GM18858 (cell line): ENCODE results near the gene C19orf12.

Source experiments
- ATAC-seq: cut with Tn5 transposase; IDR thresholded peaks from one replicate; pipeline ENCODE4 v1.9.1; 2021; ENCODE audit not compliant: unreplicated experiment

C19orf12 gene

GRCh38 chr19:29714953-29715700 lies at the start of gene C19orf12:
Gene C19orf12, minus strand, starts transcription at chr19:29715261. Its CDS starts 6,848 bp downstream, at chr19:29708413.
- peak; percentile 50 for ATAC-seq

GRCh38 chr19:29764361-29764760 lies 49.3 kb upstream of the C19orf12 start:
- no peak for ATAC-seq

- no peak for ATAC-seq
Measured at GRCh38 chr19:29763196-29763595, 48.1 kb upstream of the C19orf12 start.

- no peak for ATAC-seq
Measured at GRCh38 chr19:29761575-29762232, 46.6 kb upstream of the C19orf12 start.

- no peak for ATAC-seq
Measured at GRCh38 chr19:29760752-29761502, 45.9 kb upstream of the C19orf12 start.

- ATAC-seq = no peak
Measured at GRCh38 chr19:29759359-29759758, 44.3 kb upstream of the C19orf12 start.

- ATAC-seq = no peak
Measured at GRCh38 chr19:29758863-29759262, 43.8 kb upstream of the C19orf12 start.

GRCh38 chr19:29757551-29757950 lies 42.5 kb upstream of the C19orf12 start:
- ATAC-seq = no peak

GRCh38 chr19:29753934-29754305 lies 38.9 kb upstream of the C19orf12 start:
- no peak for ATAC-seq

GRCh38 chr19:29753190-29753933 lies 38.3 kb upstream of the C19orf12 start:
- no peak for ATAC-seq

GRCh38 chr19:29752450-29753025 lies 37.5 kb upstream of the C19orf12 start:
- ATAC-seq = no peak

GRCh38 chr19:29751932-29752331 lies 36.9 kb upstream of the C19orf12 start:
- ATAC-seq = no peak

- no peak for ATAC-seq
Measured at GRCh38 chr19:29750001-29750400, 34.9 kb upstream of the C19orf12 start.

- no peak for ATAC-seq
Measured at GRCh38 chr19:29748996-29749849, 34.2 kb upstream of the C19orf12 start.

- ATAC-seq = no peak
Measured at GRCh38 chr19:29745253-29745652, 30.2 kb upstream of the C19orf12 start.

- no peak for ATAC-seq
Measured at GRCh38 chr19:29743681-29744080, 28.6 kb upstream of the C19orf12 start.

- no peak for ATAC-seq
Measured at GRCh38 chr19:29741776-29742175, 26.7 kb upstream of the C19orf12 start.

GRCh38 chr19:29741226-29741625 lies 26.2 kb upstream of the C19orf12 start:
- no peak for ATAC-seq

- no peak for ATAC-seq
Measured at GRCh38 chr19:29737461-29738000, 22.5 kb upstream of the C19orf12 start.

GRCh38 chr19:29735829-29736228 lies 20.8 kb upstream of the C19orf12 start:
- ATAC-seq = no peak
